Activated gamma-delta T cell treated with Interleukin-2 at 50 U/mL for 16 hours (primary cell): ENCODE results near the gene GMCL2.

ENCODE experiments used
- DNase-seq: peaks from one replicate; pipeline ENCODE4 v3.0.0-alpha.2; 2020

Gene GMCL2

DNA sequence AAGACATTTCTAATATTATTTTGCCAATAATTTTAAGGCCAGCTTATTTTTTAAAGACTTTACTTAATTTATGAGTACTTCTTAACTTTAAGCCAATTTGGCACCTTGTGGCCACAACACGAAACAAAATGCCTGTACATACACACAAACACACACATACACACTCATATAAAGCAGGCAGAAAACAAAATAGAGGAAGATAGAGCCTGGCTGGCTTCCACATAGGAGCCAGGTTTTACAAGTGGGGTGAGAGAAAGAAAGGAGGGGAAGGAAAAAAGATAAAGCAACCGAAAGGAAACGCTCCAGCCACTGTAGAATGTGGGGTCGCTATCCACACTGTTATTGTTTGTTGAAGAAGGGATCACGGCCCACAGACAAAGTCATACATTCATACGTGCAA is 10.4 kb downstream of the GMCL2 start:
- no peak for DNase-seq

DNA sequence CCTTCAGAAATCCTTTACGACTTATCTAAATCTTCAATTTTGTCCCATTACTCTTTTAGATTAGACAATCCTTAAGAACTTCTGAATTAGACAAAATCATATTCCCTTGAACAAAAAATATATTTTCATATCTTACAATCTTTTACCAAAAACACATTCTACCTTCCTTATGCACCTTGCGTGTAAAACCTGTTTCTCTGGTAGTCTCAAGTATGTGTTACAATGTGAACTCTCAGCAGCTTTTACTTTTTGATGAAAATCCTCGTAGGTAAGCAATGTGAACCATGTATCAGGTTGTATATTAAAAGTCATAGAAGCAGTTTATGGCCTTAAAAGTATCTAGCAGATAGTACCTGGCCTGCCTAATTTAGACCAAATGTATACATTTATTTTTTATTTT is 12.7 kb downstream of the GMCL2 start:
- DNase-seq, result no peak

GRCh38 chr5:178170455-178170854 is 16.7 kb downstream of the GMCL2 start:
- DNase-seq, result no peak

DNA sequence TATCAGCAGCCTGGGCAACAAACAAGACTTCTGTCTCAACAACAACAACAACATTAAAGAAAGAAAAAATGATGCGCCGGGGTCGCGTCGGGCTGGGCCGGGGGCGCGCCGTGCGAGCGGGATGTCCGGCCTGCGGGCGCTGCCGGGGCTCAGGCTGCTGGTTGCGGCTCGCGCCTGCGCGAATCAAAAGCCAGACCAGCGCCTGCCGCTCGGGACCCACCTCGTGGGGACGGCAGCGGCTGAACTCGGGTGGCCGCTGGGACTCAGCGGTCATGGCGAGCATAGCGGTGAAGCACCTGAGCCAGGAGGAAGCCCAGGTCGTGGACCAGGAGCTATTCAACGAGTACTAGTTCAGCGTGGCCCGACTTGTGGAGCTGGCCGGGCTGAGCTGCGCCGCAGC is 21.6 kb downstream of the GMCL2 start:
- no peak for DNase-seq

DNA sequence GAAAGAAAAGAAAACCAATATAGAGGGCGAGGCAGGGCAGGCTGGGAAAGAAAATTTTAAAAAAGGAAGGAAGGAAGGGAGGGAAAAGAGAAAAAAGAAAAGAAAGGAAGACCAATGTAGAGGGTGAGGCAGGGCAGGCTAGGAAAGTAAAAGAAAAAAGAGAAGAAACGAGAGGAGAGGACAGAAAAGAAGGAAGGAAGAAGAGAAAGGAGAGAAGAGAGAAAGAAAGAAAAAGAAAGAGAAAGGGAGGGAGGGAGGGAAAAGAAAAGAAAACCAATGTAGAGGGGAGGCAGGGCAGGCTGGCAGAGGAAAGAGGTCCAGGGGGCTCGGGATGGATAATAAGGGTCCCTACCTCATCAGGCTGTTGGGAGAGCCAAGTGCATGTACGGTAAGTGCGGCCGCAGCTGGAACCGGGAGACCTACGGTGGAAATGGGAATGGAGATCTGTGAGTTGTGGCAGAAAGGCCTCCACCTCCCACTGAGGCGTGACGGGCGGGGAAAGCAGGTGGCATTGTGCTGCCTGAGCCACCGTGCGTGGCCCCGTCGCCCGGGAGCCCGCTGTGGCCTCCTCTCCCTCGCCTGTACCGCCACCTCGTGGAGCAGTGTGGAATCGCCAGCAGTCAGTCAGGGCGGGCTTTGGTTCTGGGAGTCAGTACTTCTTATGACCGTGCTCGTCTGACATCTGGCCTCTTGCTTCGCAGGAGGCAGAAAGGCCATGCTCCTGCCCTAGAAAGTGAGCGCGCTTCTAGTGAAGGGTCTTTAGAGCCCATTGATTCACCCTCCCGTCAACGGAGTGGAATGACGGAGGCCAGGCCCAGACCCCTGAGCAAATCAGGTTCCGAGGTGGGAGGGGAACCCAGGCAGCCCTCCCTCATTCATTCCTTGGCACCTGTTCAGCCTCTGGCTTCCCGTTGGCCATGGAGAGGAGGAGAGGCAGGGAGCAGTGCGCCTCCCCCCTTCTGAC is 23.1 kb downstream of the GMCL2 start:
- peak; percentile 92 for DNase-seq

- no peak for DNase-seq
Observed at GRCh38 chr5:178162481-178162880, 24.7 kb downstream of the GMCL2 start.

- DNase-seq, result no peak
Observed at GRCh38 chr5:178160176-178160575, 27.0 kb downstream of the GMCL2 start.

DNA sequence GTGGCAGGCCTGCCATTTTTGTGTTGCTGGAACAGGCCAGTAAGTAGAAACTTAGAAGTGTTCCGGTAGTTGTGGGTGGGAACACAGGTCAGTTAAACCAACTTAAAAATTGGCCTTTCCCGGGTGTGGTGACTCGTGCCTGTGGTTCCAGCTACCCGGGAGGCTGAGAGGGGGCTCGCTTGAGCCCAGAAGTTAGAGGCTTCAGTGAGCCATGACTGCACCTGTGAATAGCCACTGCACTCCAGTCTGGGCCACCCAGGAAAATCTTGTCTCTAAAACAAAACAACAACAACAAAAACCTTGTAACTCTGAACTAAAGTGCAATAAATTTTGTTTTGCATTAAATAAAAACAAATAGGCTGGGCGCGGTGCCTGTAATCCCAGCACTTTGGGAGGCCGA is 32.1 kb downstream of the GMCL2 start:
- no peak for DNase-seq

DNA sequence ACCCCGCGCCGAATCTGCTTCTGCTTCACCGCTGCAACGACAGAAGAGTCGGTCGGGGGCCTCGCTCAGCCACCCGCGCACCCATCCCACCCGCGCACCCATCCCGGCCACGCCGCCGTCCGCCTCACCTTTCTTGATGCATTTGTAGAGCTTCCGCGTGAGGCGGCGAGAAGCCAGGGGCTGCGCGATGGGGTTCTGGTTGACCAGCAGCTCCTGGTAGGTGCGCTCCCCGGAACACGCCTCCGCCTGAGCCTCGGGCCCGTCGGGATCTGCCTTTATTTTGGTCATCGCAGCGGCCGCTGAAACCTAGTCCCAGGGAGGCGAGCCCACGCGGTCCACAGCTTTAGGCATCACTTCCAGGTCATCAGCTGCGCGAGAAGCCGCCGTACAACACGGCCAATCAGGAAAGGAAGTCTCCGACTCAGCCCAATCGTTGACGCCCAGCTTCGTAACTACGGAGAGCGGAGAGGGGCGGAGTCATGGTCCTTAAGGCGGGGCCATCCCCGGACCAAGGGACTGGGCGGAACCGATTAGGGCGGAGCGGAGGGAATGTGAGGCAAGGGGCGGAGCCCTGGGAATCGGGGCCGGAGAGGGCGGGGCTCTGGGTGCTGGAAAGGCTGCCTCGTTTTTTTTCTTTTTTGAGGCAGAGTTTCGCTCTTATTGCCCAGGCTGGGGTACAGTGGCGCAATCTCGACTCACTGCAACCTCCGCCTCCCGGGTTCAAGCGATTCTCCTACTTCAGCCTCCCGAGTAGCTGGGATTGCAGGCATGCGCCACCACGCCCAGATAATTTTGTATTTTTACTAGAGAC is 33.4 kb downstream of the GMCL2 start, which contains the start of gene NHP2:
Gene NHP2 (minus strand): TSS at position 356 of the 811 bp plus-strand sequence. CDS start 68 bp downstream, at position 288.
- peak; percentile 95 for DNase-seq

DNA sequence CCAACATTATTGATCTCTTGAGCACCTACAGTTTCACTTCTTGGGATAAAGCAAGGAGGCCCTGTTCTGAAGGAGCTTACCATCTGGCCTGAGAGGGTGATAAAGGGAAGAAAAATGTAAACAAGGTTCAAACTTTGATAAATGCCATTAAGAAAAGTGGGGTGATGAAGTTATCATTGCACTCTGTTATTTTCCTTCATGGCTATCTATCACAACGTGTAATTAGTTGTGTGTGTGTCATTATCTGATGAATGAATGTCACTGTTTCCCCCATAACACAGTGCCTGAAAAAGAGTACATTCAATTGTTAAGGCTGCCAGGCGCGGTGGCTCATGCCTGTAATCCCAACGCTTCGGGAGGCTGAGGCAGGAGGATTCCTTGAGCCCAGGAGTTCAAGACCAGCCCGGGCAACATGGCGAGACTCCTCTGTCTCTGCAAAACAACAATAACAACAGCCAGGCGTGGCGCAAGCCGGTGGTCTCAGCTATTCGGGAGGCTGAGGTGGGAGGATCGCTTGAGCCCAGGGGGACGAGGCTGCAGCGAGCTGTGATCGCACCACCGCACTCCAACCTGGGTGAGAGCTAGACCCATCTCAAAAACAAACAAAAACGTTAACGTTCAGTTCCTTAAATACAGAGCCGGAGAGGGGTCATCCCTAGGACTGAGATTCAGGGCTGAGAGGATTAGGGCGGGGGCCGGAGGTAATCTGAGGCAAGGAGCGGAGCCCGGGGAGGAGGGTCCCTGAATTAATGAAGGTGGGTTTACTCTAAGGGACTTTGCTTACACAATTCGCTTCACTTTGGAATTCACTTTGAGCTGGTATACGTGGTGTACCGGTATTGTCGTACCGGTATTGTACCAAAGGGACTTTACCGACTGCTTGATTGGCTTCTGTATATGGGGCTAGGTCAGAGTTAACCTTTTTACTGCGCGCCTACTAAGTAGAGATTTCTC is 34.4 kb downstream of the GMCL2 start:
- no peak for DNase-seq

DNA sequence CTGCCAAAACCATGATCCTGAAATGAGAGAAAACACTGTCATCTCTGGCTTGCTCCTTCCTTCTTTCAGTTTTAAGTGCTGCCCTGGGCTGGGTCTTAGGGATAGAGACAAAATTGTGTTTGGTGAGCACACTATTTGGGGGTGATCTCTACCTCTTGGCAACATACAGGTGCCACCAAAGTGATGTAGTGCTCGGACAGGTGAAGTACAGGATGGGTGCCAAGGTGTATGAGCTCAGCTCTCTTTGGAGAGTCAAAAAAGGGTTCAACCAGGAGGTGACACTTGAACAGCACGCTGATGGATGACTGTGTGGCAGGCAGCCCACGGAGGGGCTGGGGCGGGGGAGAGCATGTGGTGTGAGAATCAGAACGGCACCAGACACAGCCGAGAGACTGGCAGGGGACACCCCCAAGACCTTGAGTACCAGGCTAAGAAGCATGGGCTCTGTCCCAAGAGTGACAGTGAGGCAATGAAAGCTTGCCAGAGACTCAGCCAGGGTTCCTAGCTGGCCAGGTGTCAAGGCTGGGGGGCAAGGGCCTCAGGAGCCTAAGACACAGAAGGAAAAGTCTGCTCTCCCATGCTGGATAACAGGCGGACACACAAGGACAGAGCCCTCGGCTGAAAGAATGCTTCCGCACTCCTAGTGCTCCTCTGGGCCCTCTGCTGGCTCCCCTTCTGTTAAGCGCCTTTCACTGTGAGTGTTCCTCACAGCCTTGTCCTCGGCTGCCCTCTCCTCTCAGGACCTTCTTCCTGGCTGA is 36.0 kb downstream of the GMCL2 start:
- no peak for DNase-seq

DNA sequence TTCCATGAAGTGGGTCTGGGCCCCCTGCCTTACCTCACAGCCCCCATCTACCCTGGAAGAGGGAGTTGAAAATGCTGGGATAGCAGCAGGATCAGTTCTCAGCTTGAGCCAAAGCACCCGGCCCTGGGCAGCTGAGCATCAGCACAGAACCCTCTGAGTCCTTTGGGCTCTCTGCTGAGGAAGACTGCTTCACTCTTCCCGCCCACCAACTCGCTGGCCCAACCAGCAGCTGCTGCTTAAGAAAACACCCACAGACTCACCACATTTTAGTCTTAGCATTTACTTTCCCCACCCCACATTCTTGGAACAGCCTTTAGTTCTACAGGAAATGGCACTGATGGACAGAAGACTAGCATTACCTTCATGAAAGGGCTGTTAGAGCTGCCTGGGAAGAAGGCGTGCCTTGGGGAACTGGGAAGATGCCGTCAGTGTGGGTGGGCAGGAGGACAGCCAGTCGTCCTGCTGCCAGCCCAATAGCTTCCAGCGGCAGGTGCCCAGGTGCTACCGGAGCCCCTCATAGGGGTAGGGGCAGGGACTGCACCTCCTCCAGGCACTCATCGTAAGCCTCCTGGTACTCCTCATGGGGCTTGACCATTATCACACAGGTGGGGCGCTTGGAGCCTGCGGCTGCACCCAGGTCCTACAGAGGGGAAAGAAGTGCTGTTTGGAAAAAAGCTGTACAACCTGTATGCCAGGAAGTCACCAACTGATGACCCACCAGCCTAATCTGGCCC is 37.8 kb downstream of the GMCL2 start:
- DNase-seq, result no peak

GRCh38 chr5:178147406-178147805 is 39.8 kb downstream of the GMCL2 start:
- no peak for DNase-seq

GRCh38 chr5:178145965-178146820 is 41.0 kb downstream of the GMCL2 start:
- peak; percentile 79 for DNase-seq

- no peak for DNase-seq
Observed at GRCh38 chr5:178143901-178144300, 43.3 kb downstream of the GMCL2 start.

DNA sequence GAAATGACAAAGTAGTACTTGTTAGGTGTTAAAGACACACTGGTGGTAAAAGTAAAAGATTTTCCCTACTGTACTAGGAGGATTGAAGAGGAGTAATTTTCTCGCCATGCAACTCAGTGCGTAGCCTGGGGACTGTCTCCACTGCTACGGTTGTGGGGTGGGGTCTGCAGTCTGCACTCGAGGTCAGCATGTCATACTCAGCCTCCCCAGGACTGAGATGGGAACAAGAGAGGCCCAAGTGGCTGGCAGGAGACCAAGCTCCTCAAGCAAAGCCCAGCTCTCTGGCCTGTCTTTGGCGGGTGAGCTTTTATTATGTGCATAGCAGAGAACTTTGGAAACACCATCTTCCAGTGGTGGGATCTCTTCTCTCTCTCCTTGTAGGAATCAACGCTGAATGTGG is 43.9 kb downstream of the GMCL2 start:
- no peak for DNase-seq

GRCh38 chr5:178142642-178143041 is 44.5 kb downstream of the GMCL2 start:
- no peak for DNase-seq

DNA sequence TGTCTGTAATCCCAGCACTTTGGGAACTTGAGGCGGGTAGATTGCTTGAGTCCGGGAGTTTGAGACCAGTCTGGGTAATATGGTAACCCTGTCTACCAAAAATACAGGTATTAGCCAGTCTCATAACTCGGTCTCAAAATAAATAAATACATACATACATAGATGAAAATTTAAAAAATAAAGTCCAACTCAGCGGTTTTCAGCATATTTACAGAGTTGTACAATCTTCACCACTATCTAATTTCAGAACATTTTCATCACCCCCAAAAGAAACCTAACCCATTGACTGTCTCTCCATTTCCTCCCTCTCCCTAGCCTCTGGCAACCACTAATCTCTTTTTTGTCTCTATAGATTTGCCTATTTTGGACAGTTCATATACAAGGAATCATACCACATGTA is 45.6 kb downstream of the GMCL2 start:
- no peak for DNase-seq

- DNase-seq, result no peak
Observed at GRCh38 chr5:178137991-178138390, 49.2 kb downstream of the GMCL2 start.

- DNase-seq, result no peak
Observed at GRCh38 chr5:178136990-178137389, 50.2 kb downstream of the GMCL2 start.
